ENCODE data around the gene SPTBN1.

Gene SPTBN1

GRCh38 chr2:54672590-54673456, 216.7 kb downstream of the SPTBN1 start:
- H3K4me1 Mint-ChIP-seq = peaks cover 27% of the 10 kb centered on the region
- H3K4me3 Mint-ChIP-seq = no peak overlapping the region
- peak overlapping the region; percentile 84 for H3K27ac Mint-ChIP-seq
- H3K9me3 Mint-ChIP-seq = no peaks in the 10 kb centered on the region
- DNase-seq = no peak
- TF ChIP-seq, protein P1, sequence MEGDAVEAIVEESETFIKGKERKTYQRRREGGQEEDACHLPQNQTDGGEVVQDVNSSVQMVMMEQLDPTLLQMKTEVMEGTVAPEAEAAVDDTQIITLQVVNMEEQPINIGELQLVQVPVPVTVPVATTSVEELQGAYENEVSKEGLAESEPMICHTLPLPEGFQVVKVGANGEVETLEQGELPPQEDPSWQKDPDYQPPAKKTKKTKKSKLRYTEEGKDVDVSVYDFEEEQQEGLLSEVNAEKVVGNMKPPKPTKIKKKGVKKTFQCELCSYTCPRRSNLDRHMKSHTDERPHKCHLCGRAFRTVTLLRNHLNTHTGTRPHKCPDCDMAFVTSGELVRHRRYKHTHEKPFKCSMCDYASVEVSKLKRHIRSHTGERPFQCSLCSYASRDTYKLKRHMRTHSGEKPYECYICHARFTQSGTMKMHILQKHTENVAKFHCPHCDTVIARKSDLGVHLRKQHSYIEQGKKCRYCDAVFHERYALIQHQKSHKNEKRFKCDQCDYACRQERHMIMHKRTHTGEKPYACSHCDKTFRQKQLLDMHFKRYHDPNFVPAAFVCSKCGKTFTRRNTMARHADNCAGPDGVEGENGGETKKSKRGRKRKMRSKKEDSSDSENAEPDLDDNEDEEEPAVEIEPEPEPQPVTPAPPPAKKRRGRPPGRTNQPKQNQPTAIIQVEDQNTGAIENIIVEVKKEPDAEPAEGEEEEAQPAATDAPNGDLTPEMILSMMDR (IDR thresholded peaks at IDR 0.05) = no peak
- peaks cover 45% of the 10 kb centered on the region for H3K36me3 Mint-ChIP-seq (ENCODE audit: low read depth)
- H3K27me3 Mint-ChIP-seq (ENCODE audit: low read depth, poor library complexity) = peaks cover 6% of the 10 kb centered on the region

- Mint-ChIP-seq H3K27ac (peak overlapping the region; percentile 84), H3K36me3 (ENCODE audit: low read depth) (peaks cover 39% of the 10 kb centered on the region), H3K9me3 (no peaks in the 10 kb centered on the region), H3K27me3 (ENCODE audit: low read depth, poor library complexity) (peaks cover 6% of the 10 kb centered on the region), H3K4me1 (peaks cover 27% of the 10 kb centered on the region), H3K4me3 (no peak overlapping the region)
- TF ChIP-seq, protein P1 (IDR thresholded peaks at IDR 0.05) = no peak
- no peak for DNase-seq
Observed at GRCh38 chr2:54673501-54673998, 217.4 kb downstream of the SPTBN1 start.

DNA sequence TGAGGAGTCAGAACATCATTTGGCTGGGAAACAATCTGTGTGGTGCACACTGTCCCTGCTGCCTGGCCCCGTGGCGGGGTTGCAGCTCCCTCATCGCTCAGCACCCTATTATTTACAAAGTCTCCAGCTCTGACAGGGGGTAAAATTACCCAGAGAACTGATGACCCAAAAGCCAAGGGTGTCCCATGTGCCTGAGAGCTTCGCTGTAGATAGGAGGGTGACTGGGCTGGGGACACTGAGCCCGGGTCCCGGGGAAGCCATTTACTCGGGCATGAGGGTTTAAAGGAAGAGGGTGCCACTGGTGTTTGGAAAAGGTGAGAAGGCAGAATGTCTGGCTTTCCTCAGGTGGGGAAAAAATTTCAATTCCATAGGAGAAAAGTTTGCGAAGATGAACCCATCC, 219.2 kb downstream of the SPTBN1 start:
- TF ChIP-seq, protein P1 (IDR thresholded peaks at IDR 0.05) = no peak
- no peak for DNase-seq
- no peak overlapping the region for H3K27ac Mint-ChIP-seq
- H3K4me3 Mint-ChIP-seq = no peak overlapping the region
- peaks cover 34% of the 10 kb centered on the region for H3K4me1 Mint-ChIP-seq
- H3K27me3 Mint-ChIP-seq (ENCODE audit: low read depth, poor library complexity) = peaks cover 6% of the 10 kb centered on the region
- no peaks in the 10 kb centered on the region for H3K9me3 Mint-ChIP-seq
- peaks cover 24% of the 10 kb centered on the region for H3K36me3 Mint-ChIP-seq (ENCODE audit: low read depth)

DNA sequence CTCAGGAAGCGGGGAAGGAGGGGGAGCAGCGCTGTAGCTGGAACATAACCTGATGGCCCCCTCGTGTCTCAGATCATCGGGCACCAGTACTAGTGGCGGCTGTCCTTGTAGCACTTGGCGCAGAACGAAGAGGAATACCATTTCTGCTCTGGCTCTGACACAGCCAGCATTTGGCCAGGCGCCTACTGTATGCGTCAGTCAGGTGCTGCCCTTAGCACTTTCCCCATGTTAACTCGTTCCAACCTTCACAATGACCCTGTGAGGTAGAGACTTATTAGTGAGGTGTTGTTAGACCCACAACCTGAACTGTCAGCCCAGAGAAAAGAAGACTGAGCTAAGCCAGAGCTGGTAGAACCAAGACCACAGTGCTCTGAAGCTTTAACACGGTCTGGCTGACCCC, 219.6 kb downstream of the SPTBN1 start:
- H3K4me3 Mint-ChIP-seq = no peak overlapping the region
- peaks cover 6% of the 10 kb centered on the region for H3K27me3 Mint-ChIP-seq (ENCODE audit: low read depth, poor library complexity)
- H3K27ac Mint-ChIP-seq = no peak overlapping the region
- H3K36me3 Mint-ChIP-seq (ENCODE audit: low read depth) = peaks cover 20% of the 10 kb centered on the region
- no peak for DNase-seq
- TF ChIP-seq, protein P1 (IDR thresholded peaks at IDR 0.05) = no peak
- H3K9me3 Mint-ChIP-seq = no peaks in the 10 kb centered on the region
- H3K4me1 Mint-ChIP-seq = peaks cover 34% of the 10 kb centered on the region

DNA sequence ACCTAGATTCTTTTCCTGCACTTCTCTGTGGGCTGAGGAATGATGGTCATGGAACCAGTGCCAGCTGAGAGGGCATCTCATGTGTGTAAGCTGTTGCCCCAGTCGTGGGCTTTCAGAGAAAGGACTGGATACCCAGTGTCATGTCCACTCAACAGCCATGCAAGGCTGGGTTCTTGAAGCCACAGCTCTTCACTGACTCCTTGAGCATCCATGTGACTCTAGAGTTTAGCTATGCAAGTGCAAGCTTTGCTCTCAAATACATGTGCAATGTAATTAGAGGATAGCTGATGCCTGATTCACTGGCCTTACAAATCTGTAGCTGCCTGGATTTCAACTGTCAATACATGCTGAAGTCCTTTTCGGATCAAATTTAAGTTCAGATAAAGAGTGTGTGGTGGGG, 220.5 kb downstream of the SPTBN1 start:
- TF ChIP-seq, protein P1 (IDR thresholded peaks at IDR 0.05) = no peak
- no peak overlapping the region for H3K4me3 Mint-ChIP-seq
- H3K27me3 Mint-ChIP-seq (ENCODE audit: low read depth, poor library complexity) = peaks cover 11% of the 10 kb centered on the region
- peaks cover 14% of the 10 kb centered on the region for H3K36me3 Mint-ChIP-seq (ENCODE audit: low read depth)
- H3K27ac Mint-ChIP-seq = no peak overlapping the region
- peaks cover 3% of the 10 kb centered on the region for H3K9me3 Mint-ChIP-seq
- no peak for DNase-seq
- peaks cover 34% of the 10 kb centered on the region for H3K4me1 Mint-ChIP-seq

All from nephron progenitor cell (in vitro differentiated cells).